ENCODE data around the gene COL7A1.
A peak's percentile ranks its signal among the peaks of the same experiment; 100 is the strongest.

COL7A1 gene

DNA sequence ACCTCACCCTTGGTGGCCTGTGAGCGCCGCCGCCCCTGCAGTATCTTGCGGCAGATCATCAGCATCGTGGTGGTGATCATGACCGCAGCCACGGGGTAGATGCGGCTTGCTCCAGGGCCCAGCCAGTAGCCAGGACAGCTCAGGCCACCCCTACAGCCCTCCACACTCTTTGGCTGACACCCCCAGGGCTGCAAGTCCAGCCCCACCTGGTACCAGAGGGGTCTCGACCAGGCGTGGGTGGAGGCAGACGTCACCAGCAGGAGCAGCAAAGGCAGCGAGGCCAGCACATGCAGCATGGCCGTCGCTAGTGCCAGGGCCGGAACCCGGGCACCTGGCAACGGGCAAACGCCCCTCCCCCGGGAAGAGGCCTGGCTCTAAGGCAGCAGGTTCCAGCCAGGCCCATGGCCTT is 26.3 kb upstream of the COL7A1 start, which contains the start of gene TMEM89:
Gene TMEM89 (minus strand): TSS at position 309 of the 409 bp plus-strand sequence. CDS start 13 bp downstream, at position 296.
- H3K27ac ChIP-seq (ENCODE audit: low read length): no peak within 1 kb of the TSS
- no peak within 1 kb of the TSS for H3K4me2 ChIP-seq (ENCODE audit: insufficient read depth, low read length)
- 0 out of 2 replicates have a peak, but pooled peaks cover 5% of the 10 kb centered on the region for H3K79me2 ChIP-seq (ENCODE audit: insufficient read depth, low read length)
- H3K4me3 ChIP-seq (ENCODE audit: low read depth in 1 of 2, low read length in 2 of 2): no peak within 1 kb of the TSS
- no peak for DNase-seq
- ATAC-seq (ENCODE audit: insufficient read depth, low read depth): no peak
- no peaks in the 10 kb centered on the region for H3K27me3 ChIP-seq (ENCODE audit: insufficient read depth, low read length, poor library complexity)
- no peaks in the 10 kb centered on the region for H4K20me1 ChIP-seq (ENCODE audit: insufficient read depth, low read length)
- H3K36me3 ChIP-seq (ENCODE audit: insufficient read depth, low read length): peaks cover 46% of the 10 kb centered on the region
- no peak within 1 kb of the TSS for H2AFZ ChIP-seq (ENCODE audit: low read depth, low read length)
- H3K4me1 ChIP-seq (ENCODE audit: insufficient read depth, low read length): peaks cover 8% of the 10 kb centered on the region; the same call in 1 of the 2 replicates
- TF ChIP-seq EZH2 (IDR thresholded peaks at IDR 0.05; ENCODE audit: borderline replicate concordance, low read depth, low read length, severe bottlenecking): no peak
- TF ChIP-seq, protein P1, sequence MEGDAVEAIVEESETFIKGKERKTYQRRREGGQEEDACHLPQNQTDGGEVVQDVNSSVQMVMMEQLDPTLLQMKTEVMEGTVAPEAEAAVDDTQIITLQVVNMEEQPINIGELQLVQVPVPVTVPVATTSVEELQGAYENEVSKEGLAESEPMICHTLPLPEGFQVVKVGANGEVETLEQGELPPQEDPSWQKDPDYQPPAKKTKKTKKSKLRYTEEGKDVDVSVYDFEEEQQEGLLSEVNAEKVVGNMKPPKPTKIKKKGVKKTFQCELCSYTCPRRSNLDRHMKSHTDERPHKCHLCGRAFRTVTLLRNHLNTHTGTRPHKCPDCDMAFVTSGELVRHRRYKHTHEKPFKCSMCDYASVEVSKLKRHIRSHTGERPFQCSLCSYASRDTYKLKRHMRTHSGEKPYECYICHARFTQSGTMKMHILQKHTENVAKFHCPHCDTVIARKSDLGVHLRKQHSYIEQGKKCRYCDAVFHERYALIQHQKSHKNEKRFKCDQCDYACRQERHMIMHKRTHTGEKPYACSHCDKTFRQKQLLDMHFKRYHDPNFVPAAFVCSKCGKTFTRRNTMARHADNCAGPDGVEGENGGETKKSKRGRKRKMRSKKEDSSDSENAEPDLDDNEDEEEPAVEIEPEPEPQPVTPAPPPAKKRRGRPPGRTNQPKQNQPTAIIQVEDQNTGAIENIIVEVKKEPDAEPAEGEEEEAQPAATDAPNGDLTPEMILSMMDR (IDR thresholded peaks at IDR 0.05; ENCODE audit: borderline replicate concordance, extremely low read depth, low read length, poor library complexity, severe bottlenecking): no peak
- H3K9me3 ChIP-seq (ENCODE audit: insufficient read depth, low read length, severe bottlenecking): peaks cover 16% of the 10 kb centered on the region
- H3K9ac ChIP-seq (ENCODE audit: low read depth, low read length): no peak within 1 kb of the TSS

DNA sequence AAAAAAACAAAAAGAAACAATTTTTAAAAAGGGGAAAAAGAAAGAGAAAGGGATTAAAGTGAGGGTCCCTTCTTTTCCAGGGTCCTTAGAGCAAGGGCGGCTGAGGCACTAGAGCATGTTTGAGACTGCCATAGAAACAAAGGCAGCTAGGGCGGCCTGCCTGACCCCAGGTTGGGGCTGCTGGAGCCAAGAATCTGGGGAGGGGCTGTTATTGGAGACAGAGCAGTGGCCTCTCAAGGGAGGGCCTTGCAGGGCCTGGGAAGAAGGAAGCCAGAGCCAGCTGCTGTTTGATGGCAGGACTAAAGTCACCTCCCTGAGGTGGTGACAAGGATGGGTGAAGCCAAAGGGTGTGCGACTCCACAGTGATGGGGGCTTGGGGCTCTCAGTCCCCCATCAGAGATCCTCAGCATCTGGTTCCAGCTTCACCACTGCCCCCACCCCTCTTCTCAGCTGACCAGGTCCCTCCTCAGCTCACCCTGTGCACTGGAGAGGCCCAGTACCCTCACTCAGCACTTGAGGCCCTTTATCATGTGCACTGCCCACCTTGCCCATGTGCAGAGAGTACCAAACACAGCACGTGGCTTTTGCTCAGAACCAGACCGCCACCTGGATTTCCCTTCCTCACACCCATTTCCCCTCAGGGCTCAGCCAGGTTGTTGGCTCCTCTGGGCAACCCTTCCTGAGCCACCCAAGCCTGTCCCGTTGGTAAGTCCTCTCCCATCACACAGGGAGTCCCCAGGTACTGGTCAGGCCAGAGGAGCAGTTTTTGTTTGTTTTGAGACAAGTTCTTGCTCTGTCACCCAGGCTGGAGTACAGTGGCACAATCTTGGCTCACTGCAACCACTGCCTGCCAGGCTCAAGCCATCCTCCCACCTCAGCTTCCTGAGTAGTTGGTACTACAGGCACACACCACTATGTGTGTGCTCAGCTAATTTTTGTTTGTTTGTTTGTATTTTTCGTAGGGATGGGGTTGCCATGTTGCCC is 24.7 kb upstream of the COL7A1 start:
- Histone ChIP-seq H3K4me2 (ENCODE audit: insufficient read depth, low read length) (no peak overlapping the region), H3K79me2 (ENCODE audit: insufficient read depth, low read length) (0 out of 2 replicates have a peak, but pooled peaks cover 5% of the 10 kb centered on the region), H3K4me3 (ENCODE audit: low read depth in 1 of 2, low read length in 2 of 2) (no peak overlapping the region), H3K36me3 (ENCODE audit: insufficient read depth, low read length) (peaks cover 34% of the 10 kb centered on the region), H3K4me1 (ENCODE audit: insufficient read depth, low read length) (peaks cover 8% of the 10 kb centered on the region; the same call in 1 of the 2 replicates), H3K9ac (ENCODE audit: low read depth, low read length) (no peak overlapping the region), H4K20me1 (ENCODE audit: insufficient read depth, low read length) (no peaks in the 10 kb centered on the region), H2AFZ (ENCODE audit: low read depth, low read length) (no peak overlapping the region), H3K27ac (ENCODE audit: low read length) (no peak overlapping the region; the same call in 1 of the 2 replicates), H3K9me3 (ENCODE audit: insufficient read depth, low read length, severe bottlenecking) (peaks cover 16% of the 10 kb centered on the region), H3K27me3 (ENCODE audit: insufficient read depth, low read length, poor library complexity) (no peaks in the 10 kb centered on the region)
- no peak for ATAC-seq (ENCODE audit: insufficient read depth, low read depth)
- TF ChIP-seq, protein P1 (IDR thresholded peaks at IDR 0.05; ENCODE audit: borderline replicate concordance, extremely low read depth, low read length, poor library complexity, severe bottlenecking): no peak
- no peak for TF ChIP-seq EZH2 (IDR thresholded peaks at IDR 0.05; ENCODE audit: borderline replicate concordance, low read depth, low read length, severe bottlenecking)
- DNase-seq: no peak

DNA sequence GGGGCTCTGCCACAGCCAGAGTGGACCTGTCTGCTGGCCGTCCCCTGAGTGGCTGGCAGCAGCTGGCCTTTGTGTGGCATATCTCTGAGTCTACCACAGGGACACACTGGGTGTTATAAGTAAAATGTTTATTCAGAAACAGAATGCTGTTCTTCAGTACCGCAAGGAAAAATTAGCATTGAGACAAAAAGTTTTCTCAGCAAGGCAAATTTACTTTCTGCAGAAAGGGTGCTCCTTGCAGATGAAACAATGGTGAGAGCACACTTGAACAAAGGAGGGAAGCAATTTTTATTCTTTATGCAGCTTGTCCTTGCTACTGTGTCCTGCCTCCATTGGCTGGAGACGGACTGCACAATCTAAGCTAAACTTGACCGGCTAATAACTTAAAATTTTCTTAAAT is 22.4 kb upstream of the COL7A1 start:
- no peak for ATAC-seq (ENCODE audit: insufficient read depth, low read depth)
- Histone ChIP-seq H3K36me3 (ENCODE audit: insufficient read depth, low read length) (peaks cover 35% of the 10 kb centered on the region), H3K27ac (ENCODE audit: low read length) (no peak overlapping the region), H2AFZ (ENCODE audit: low read depth, low read length) (no peak overlapping the region), H3K9ac (ENCODE audit: low read depth, low read length) (no peak overlapping the region), H3K4me3 (ENCODE audit: low read depth in 1 of 2, low read length in 2 of 2) (0 out of 4 replicates have a peak overlapping the region, but pooled peaks of 1 of the 2 experiments have one; percentile 2), H3K4me1 (ENCODE audit: insufficient read depth, low read length) (no peaks in the 10 kb centered on the region), H3K9me3 (ENCODE audit: insufficient read depth, low read length, severe bottlenecking) (peaks cover 16% of the 10 kb centered on the region), H4K20me1 (ENCODE audit: insufficient read depth, low read length) (no peaks in the 10 kb centered on the region), H3K79me2 (ENCODE audit: insufficient read depth, low read length) (0 out of 2 replicates have a peak, but pooled peaks cover 5% of the 10 kb centered on the region), H3K4me2 (ENCODE audit: insufficient read depth, low read length) (no peak overlapping the region), H3K27me3 (ENCODE audit: insufficient read depth, low read length, poor library complexity) (no peaks in the 10 kb centered on the region)
- TF ChIP-seq, protein P1 (IDR thresholded peaks at IDR 0.05; ENCODE audit: borderline replicate concordance, extremely low read depth, low read length, poor library complexity, severe bottlenecking): no peak
- TF ChIP-seq EZH2 (IDR thresholded peaks at IDR 0.05; ENCODE audit: borderline replicate concordance, low read depth, low read length, severe bottlenecking): no peak
- DNase-seq: no peak
